GM19035 (cell line): Measurements from ENCODE around the gene ALDH3B1.

ENCODE experiments used
- ATAC-seq: cut with Tn5 transposase; IDR thresholded peaks from one replicate; pipeline ENCODE4 v1.9.1; 2021; ENCODE audit not compliant: unreplicated experiment

Gene ALDH3B1

GRCh38 chr11:68061508-68061907 lies 51.4 kb downstream of the ALDH3B1 start:
- no peak for ATAC-seq

GRCh38 chr11:68064926-68065325 lies 54.8 kb downstream of the ALDH3B1 start:
- no peak for ATAC-seq

DNA sequence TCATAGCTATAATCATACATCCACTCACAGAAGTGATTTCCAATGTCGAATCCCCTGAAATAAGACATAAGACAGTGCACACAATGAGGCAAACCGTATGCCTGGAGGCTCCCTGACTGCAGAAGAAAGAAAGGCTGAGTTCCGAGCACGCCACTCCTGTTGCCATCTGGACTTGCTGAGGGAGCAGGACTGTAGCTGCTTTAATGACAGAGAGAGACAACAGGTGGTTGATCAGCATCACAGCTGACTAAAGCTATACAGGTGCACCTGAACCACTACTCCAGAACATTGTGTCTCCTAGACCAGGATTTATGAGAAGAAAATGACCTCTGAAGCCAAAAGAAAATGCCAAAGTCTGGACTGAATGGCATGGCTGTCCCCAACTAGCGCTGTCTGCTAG lies 55.7 kb downstream of the ALDH3B1 start:
- ATAC-seq, result no peak

DNA sequence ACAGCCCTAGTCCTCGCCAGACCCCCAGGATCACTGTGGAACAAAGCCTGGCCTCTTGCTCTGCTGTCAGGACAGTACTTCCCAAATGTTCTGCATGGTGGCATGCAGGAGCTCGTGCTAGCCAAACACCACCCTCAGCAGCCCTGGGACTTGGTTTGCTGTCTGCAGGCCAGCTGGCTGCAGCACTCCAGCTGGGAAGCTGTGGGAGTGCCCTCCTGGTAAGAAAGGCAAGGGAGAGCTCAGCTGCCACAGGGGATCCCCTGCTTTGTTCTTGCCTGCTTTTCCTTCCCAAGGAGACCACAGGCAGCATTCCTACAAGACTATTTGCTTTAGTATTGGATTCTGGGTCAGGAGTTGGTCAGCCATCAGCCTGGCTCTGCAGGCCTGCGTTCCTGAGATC lies 56.6 kb downstream of the ALDH3B1 start:
- ATAC-seq, result no peak

DNA sequence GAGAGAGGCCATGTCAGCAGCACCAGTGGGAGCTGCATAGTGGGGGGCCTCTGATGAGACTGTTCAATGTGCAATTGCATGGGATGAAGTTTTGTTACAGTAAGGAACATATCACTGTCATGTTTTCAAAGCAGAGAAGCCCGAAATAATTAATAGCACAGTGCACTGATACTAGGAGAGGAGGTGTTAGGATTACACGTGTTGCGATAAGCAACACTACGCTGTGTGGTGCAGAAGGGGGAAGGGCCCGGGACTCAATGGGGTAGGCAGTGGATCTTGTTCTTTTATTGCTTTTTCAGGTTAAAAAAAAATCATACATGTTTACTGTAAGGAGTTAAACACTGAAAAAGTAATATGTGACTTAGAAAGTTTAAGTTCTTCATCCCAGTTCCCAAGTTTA lies 57.9 kb downstream of the ALDH3B1 start:
- ATAC-seq, result no peak

DNA sequence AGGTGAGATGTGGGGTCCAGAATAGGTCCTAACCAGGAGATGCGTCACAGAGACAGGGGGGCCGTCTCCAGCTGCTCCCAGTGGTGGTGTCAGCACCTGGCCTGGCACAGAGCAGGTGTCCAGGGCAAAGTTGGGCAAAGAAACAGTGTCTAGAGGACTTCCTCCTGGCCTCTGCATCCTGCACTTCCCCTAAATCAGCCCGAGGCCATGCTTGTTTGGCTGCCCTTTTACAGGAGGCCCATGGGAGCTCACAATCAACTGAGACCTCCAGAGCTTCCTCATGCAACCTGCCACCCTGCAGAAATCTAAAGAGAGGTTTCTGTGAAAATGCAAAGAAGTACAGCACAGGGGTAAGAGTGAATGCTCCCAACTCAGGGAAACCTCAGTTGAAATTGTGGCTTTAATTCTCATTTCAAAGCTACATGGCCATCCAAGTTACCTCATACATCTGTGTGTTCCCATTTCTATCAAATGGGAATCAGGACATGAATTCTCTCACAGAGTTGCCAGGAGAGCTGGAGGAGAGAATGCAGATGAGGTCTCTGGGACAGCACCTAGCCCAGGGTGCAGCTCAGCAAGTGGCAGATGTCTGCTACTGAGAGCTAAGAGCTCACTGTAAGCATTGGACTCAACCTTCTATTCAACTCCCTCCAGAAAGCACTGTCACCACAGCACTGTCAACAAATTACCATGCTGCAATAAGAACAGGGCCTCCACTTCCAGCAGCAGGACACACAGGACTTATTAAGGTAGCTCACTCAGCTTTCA lies 61.3 kb downstream of the ALDH3B1 start:
- no peak for ATAC-seq

GRCh38 chr11:68074584-68075352 lies 64.6 kb downstream of the ALDH3B1 start:
- ATAC-seq, result no peak

DNA sequence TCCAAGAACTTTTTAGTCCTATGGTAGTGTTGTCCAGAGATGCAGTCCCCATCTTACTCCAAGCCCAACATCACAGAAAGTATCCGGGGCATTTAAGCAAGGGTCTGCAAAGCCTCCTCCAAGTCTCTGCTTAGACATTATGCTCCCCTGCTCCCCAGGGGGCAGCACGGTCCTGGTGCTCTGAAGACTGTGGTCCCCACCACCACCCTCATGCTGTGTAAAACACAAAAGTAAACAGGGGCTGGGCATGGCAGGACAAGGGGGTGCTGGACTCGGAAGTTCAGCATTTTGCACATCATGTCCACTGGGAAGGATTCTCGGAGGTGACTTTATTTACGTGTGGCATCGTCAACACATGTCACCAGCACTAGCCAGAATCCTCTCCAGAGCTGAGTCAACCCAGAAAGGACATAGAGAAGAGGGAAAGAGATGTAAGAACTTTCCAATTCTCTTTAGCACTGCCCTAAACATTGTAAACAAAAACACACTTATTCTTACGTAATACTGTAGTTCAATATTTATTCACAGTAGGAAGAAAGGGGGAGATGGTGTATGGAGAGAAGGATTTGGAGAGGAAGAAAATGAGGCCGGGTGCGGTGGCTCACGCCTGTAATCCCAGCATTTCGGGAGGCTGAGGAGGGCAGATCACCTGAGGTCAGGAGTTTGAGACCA lies 66.4 kb downstream of the ALDH3B1 start:
- ATAC-seq, result no peak

- ATAC-seq, result peak; percentile 60
These were observed 67.8 kb downstream of the ALDH3B1 start for GRCh38 chr11:68077617-68078582.
